ENCODE data around the gene ADGRF4. TPM values are rescaled to one million over a fixed set of nuclear protein-coding genes. Genes with fewer than 3 reads are reported as not detected.

Gene ADGRF4
- total RNA-seq, 1 donor from 2014 or later = not detected

DNA sequence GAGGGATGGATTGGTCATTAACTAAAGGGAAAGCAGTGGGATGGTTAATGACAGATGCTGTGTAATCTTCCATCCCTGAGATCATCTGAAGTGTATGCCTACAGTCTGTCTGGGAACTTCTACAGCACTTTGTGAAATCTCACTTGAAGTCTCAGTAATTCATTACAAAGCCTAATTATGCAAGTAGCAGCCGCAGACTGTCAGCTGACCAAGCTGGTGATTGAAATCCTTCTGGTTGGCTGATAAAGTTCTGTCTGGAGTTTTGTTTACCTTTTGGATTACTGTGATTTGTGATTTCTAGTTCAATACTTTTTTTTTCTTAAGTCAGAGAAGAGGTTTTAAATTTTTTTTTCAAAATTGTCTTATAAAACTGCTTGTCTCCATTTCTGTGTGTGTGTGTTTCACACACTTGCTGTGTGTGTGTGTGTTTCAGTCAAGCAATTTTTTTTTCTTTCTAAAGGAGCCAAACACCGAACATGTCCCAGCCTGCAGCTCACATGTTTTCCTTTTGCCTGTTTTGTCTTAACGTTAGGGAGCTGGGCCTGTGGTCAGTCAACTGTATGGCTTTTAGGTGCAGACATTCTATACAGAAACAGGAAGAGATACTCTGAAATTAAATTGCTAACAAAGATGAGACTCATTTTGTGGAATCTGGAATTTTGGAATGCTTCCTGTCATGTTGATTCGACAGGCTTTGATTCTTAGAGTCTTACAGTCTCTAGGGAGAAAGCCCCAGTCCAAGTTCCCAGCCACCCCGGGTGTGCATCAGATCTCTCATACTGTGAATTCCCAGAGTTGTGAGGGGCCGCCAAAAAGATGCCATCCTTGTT lies 28.5 kb upstream of the ADGRF4 start:
- Mint-ChIP-seq H3K27ac (ENCODE audit: unreplicated experiment) (no peak overlapping the region), H3K4me1 (ENCODE audit: unreplicated experiment) (peaks cover 6% of the 10 kb centered on the region), H3K4me3 (ENCODE audit: unreplicated experiment) (no peak overlapping the region), H3K9me3 (ENCODE audit: unreplicated experiment) (no peaks in the 10 kb centered on the region), H3K27me3 (ENCODE audit: unreplicated experiment) (peaks cover 4% of the 10 kb centered on the region), H3K36me3 (ENCODE audit: low read depth, unreplicated experiment) (no peaks in the 10 kb centered on the region)
- TF ChIP-seq, protein P1, sequence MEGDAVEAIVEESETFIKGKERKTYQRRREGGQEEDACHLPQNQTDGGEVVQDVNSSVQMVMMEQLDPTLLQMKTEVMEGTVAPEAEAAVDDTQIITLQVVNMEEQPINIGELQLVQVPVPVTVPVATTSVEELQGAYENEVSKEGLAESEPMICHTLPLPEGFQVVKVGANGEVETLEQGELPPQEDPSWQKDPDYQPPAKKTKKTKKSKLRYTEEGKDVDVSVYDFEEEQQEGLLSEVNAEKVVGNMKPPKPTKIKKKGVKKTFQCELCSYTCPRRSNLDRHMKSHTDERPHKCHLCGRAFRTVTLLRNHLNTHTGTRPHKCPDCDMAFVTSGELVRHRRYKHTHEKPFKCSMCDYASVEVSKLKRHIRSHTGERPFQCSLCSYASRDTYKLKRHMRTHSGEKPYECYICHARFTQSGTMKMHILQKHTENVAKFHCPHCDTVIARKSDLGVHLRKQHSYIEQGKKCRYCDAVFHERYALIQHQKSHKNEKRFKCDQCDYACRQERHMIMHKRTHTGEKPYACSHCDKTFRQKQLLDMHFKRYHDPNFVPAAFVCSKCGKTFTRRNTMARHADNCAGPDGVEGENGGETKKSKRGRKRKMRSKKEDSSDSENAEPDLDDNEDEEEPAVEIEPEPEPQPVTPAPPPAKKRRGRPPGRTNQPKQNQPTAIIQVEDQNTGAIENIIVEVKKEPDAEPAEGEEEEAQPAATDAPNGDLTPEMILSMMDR (IDR thresholded peaks at IDR 0.05; ENCODE audit: unreplicated experiment) = no peak
- no peak for DNase-seq (ENCODE audit: low spot score)

DNA sequence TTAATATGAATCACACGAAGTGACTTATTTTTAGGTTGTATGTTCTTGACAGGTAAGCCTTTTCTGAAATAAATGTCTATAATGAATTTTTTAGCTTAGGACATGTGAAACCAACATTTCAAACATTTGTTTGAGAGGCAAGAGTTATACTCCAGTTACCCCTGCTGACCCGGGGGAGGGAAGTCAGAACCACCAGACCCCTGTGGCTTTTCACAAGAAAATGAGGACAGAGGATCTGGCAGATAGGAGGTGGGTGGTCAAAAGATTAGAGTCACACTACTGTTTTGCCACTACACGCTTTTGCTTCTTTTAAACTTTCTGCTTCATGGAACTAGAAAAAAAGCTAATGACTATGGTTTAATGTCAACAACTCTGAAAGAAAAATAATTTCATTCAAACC lies 27.5 kb upstream of the ADGRF4 start:
- Mint-ChIP-seq H3K27ac (ENCODE audit: unreplicated experiment) (no peak overlapping the region), H3K9me3 (ENCODE audit: unreplicated experiment) (no peaks in the 10 kb centered on the region), H3K27me3 (ENCODE audit: unreplicated experiment) (peaks cover 5% of the 10 kb centered on the region), H3K4me1 (ENCODE audit: unreplicated experiment) (peaks cover 6% of the 10 kb centered on the region), H3K4me3 (ENCODE audit: unreplicated experiment) (no peak overlapping the region), H3K36me3 (ENCODE audit: low read depth, unreplicated experiment) (no peaks in the 10 kb centered on the region)
- TF ChIP-seq, protein P1 (IDR thresholded peaks at IDR 0.05; ENCODE audit: unreplicated experiment) = no peak
- DNase-seq (ENCODE audit: low spot score) = no peak

DNA sequence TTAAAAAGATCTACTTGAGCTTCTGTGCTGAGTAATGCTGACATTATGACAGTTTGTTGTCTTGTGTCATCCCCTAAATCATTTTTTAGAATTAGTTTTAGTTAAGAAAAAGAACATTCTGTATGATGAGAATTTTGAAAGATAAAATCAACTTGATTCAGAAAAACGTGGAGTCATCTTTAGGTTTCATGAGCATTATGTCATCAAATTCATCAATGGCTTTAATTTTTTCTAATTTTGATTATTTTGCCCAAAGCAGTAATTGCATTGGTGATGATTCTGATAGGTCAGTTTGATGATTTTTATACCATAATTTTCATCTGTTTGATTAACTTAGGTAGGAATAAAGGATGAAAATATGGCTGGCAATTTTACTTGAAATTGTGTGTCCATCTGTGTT lies 26.6 kb upstream of the ADGRF4 start:
- Mint-ChIP-seq H3K36me3 (ENCODE audit: low read depth, unreplicated experiment) (no peaks in the 10 kb centered on the region), H3K27ac (ENCODE audit: unreplicated experiment) (no peak overlapping the region), H3K27me3 (ENCODE audit: unreplicated experiment) (peaks cover 3% of the 10 kb centered on the region), H3K4me3 (ENCODE audit: unreplicated experiment) (no peak overlapping the region), H3K4me1 (ENCODE audit: unreplicated experiment) (peaks cover 6% of the 10 kb centered on the region), H3K9me3 (ENCODE audit: unreplicated experiment) (no peaks in the 10 kb centered on the region)
- DNase-seq (ENCODE audit: low spot score) = no peak
- TF ChIP-seq, protein P1 (IDR thresholded peaks at IDR 0.05; ENCODE audit: unreplicated experiment) = no peak

DNA sequence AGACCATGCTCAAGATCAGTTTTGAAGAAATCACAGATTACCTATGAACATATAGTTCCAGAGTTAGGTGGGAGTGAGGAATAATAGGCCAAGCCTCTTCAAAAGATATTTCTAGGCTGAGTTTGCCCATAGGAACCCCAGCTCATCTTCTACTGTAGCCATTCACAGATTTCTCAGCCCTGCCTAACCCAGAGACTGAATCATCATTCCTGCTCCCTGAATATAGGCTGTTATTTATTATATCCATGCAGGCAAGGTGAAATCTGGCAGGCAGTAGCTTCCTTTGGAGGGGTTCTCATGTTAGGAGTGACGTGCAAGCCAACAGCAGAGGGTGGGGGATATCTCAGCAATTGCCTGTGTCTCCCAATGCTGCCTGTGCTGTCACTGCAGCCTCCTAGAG lies 25.6 kb upstream of the ADGRF4 start:
- no peaks in the 10 kb centered on the region for H3K9me3 Mint-ChIP-seq (ENCODE audit: unreplicated experiment)
- H3K27me3 Mint-ChIP-seq (ENCODE audit: unreplicated experiment) = peaks cover 3% of the 10 kb centered on the region
- no peak overlapping the region for H3K4me3 Mint-ChIP-seq (ENCODE audit: unreplicated experiment)
- H3K27ac Mint-ChIP-seq (ENCODE audit: unreplicated experiment) = no peak overlapping the region
- DNase-seq (ENCODE audit: low spot score) = no peak
- TF ChIP-seq, protein P1 (IDR thresholded peaks at IDR 0.05; ENCODE audit: unreplicated experiment) = no peak
- H3K36me3 Mint-ChIP-seq (ENCODE audit: low read depth, unreplicated experiment) = no peaks in the 10 kb centered on the region
- H3K4me1 Mint-ChIP-seq (ENCODE audit: unreplicated experiment) = peaks cover 6% of the 10 kb centered on the region

DNA sequence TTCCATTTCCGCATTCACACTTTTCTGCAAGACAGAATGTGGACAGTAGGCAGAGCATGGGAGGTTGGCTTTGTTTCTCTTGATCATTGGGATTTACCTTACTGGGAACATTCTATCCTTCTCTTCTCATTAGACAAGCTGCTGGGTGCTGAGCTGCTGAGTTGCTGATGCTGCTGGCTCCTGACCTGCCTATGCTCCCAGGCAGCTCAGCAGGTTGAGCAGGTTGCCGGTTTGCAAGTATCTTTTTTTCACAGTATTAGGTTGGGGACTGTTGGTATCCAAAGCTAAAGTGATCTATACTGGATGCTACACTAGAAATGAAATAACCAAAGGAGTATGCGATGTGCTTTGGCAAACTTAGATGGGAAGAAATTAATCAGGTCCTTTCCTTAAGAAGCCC lies 23.7 kb upstream of the ADGRF4 start:
- no peak overlapping the region for H3K4me3 Mint-ChIP-seq (ENCODE audit: unreplicated experiment)

More for the DNA sequence above, 23.7 kb upstream of the ADGRF4 start:
- TF ChIP-seq, protein P1 (IDR thresholded peaks at IDR 0.05; ENCODE audit: unreplicated experiment) = no peak
- Mint-ChIP-seq H3K4me1 (ENCODE audit: unreplicated experiment) (peaks cover 6% of the 10 kb centered on the region), H3K36me3 (ENCODE audit: low read depth, unreplicated experiment) (no peaks in the 10 kb centered on the region), H3K9me3 (ENCODE audit: unreplicated experiment) (no peaks in the 10 kb centered on the region), H3K27me3 (ENCODE audit: unreplicated experiment) (peaks cover 3% of the 10 kb centered on the region), H3K27ac (ENCODE audit: unreplicated experiment) (no peak overlapping the region)
- no peak for DNase-seq (ENCODE audit: low spot score)
